ENCODE results near the gene CLECL1.
"Not testable (repeated sequence)": the region's sequence is repeated elsewhere in the genome, so short reads cannot be mapped to it uniquely, and the experiment has no call there.

Gene CLECL1

DNA sequence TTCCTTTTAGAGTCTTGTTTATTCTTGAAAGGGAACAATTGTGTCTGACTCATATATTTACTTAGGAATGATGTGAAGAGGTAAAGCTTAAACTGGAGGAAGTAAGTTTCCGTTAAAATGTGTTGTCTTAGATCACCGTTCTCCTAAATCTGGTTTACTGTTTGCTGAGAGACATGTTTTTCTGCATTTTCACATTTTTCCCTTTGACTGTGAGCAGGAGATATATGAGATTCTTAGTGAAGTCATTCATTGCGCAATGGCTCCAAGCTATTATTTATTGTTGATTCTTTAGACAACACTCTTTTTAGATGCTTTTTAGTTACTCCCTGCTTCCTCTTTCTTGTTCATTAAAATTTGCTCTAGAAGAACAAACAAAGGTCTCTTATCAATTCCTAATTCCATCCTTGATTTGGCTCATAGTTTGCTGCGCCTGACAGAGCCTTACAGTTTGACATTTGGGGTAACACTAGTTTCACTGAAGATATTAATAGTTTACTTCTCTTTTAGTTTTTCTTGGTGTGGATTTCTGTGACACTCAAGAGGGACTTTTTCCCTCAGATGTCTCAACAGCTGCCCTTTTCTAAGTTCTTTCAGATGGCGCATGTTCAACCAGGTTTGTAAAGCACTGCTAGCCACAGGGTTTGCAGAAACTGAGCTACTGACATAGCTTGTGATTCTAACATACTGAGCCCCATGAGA is 11.4 kb downstream of the CLECL1 start:
- Histone ChIP-seq H3K27me3 (ENCODE audit: insufficient read depth, low read length) (no peaks in the 10 kb centered on the region), H3K27ac (ENCODE audit: low read depth, low read length) (no peak overlapping the region), H2AFZ (ENCODE audit: low read length, unreplicated experiment) (no peak overlapping the region), H3K79me2 (ENCODE audit: control insufficient read depth, insufficient read depth, low read length, unreplicated experiment) (no peaks in the 10 kb centered on the region), H3K4me1 (ENCODE audit: control insufficient read depth, insufficient read depth, low read length, unreplicated experiment) (no peaks in the 10 kb centered on the region), H3K4me3 (ENCODE audit: low read depth, low read length) (no peak overlapping the region), H3K36me3 (ENCODE audit: insufficient read depth, low read length) (no peaks in the 10 kb centered on the region)

GRCh38 chr12:9719790-9720189 is 13.1 kb downstream of the CLECL1 start:
- H3K79me2 ChIP-seq (ENCODE audit: control insufficient read depth, insufficient read depth, low read length, unreplicated experiment) = no peaks in the 10 kb centered on the region
- H3K4me1 ChIP-seq (ENCODE audit: control insufficient read depth, insufficient read depth, low read length, unreplicated experiment) = no peaks in the 10 kb centered on the region
- H3K27ac ChIP-seq (ENCODE audit: low read depth, low read length) = no peak overlapping the region
- no peak overlapping the region for H2AFZ ChIP-seq (ENCODE audit: low read length, unreplicated experiment)
- H3K27me3 ChIP-seq (ENCODE audit: insufficient read depth, low read length) = no peaks in the 10 kb centered on the region
- no peak overlapping the region for H3K4me3 ChIP-seq (ENCODE audit: low read depth, low read length)
- no peaks in the 10 kb centered on the region for H3K36me3 ChIP-seq (ENCODE audit: insufficient read depth, low read length)

DNA sequence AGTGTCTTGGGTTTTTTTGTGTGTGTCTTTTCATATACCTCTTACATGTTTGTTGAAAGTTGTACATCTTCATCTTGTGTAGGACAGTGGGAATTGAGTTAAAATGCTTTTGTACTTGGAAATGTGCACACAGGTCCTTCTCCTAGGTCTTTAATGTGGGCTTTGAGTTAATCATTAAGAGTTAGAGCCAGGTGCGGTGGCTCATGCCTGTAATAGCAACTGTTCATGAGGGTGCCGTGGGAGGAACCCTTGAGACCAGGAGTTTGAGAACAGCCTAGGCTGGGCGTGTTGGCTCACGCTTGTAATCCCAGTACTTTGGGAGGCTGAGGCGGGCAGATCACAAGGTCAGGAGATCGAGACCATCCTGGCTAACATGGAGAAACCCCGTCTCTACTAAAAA is 13.9 kb downstream of the CLECL1 start:
- H3K36me3 ChIP-seq (ENCODE audit: insufficient read depth, low read length) = no peaks in the 10 kb centered on the region

DNA sequence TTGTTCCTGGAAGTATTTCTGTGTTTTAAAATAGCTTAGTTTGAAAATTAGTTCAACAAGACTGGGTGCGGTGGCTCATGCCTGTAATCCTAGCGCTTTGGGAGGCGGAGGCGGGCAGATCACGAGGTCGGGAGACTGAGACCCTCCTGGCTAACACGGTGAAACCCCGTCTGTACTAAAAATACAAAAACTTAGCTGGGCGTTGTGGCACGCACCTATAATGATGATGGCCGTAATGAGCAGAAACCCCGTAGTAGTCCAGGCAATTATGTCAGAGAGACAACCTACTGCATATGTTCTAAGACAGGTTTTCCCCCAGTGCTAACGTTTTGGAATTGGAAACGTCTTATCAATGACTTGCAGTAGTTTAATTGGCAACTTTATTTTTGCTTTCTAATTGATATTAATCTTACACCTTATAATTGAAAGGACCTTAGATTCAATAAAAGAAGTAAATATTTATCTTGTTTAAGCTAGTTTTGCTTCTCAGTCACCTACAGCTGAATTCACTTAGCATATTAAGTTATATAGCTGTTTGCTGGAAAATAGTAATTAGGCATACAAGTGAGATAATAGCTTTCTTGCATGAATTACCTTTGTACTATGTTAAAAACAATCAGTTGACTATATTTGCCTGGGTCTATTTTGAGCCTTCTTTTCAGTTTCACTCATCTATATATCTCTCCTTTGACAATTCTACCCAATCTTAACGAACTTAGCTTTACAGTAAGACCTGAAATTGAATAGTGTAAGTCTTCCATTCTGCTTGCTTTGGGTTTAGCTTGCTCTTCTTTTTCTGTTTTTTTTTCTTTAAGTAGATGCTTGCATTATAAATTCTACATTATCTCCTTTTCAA is 15.6 kb downstream of the CLECL1 start:
- no peaks in the 10 kb centered on the region for H3K36me3 ChIP-seq (ENCODE audit: insufficient read depth, low read length)
- H3K27me3 ChIP-seq (ENCODE audit: insufficient read depth, low read length) = no peaks in the 10 kb centered on the region
- H3K79me2 ChIP-seq (ENCODE audit: control insufficient read depth, insufficient read depth, low read length, unreplicated experiment) = no peaks in the 10 kb centered on the region
- no peak overlapping the region for H2AFZ ChIP-seq (ENCODE audit: low read length, unreplicated experiment)
- H3K4me1 ChIP-seq (ENCODE audit: control insufficient read depth, insufficient read depth, low read length, unreplicated experiment) = no peaks in the 10 kb centered on the region
- no peak overlapping the region for H3K4me3 ChIP-seq (ENCODE audit: low read depth, low read length)
- no peak overlapping the region for H3K27ac ChIP-seq (ENCODE audit: low read depth, low read length)

More for the DNA sequence above, 13.9 kb downstream of the CLECL1 start:
- Histone ChIP-seq H3K79me2 (ENCODE audit: control insufficient read depth, insufficient read depth, low read length, unreplicated experiment) (no peaks in the 10 kb centered on the region), H3K27me3 (ENCODE audit: insufficient read depth, low read length) (no peaks in the 10 kb centered on the region), H2AFZ (ENCODE audit: low read length, unreplicated experiment) (no peak overlapping the region), H3K27ac (ENCODE audit: low read depth, low read length) (no peak overlapping the region), H3K4me1 (ENCODE audit: control insufficient read depth, insufficient read depth, low read length, unreplicated experiment) (no peaks in the 10 kb centered on the region), H3K4me3 (ENCODE audit: low read depth, low read length) (no peak overlapping the region)

DNA sequence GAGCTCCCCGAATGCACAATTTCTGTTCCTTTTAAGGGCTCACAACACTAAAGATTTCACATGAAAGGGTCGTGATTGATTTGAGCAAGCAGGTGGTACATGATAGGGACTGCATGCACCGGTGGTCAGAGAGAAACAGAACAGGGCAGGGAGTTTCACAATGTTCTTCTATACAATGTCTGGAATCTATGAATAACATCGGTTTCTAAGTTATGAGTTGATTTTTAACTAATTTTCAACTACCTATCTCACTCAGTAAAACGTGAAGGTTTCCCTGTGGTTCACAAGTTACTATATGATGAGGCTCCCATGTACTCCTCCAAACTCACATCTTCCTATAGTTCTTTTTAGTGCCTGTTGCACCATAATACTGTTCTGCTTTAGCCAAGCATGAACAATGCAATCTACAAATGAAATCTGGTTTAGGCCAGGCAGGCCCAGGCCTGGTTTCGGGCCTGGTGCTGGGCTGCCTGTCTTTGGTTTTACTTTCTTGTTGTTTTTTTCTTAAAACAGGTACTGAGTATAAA is 19.8 kb downstream of the CLECL1 start:
- H3K27me3 ChIP-seq (ENCODE audit: insufficient read depth, low read length); H3K27ac ChIP-seq (ENCODE audit: low read depth, low read length); H3K79me2 ChIP-seq (ENCODE audit: control insufficient read depth, insufficient read depth, low read length, unreplicated experiment); H3K4me1 ChIP-seq (ENCODE audit: control insufficient read depth, insufficient read depth, low read length, unreplicated experiment); H2AFZ ChIP-seq (ENCODE audit: low read length, unreplicated experiment); H3K36me3 ChIP-seq (ENCODE audit: insufficient read depth, low read length); H3K4me3 ChIP-seq (ENCODE audit: low read depth, low read length): not testable (repeated sequence)

- Histone ChIP-seq H3K4me3 (ENCODE audit: low read depth, low read length) (no peak overlapping the region), H3K27me3 (ENCODE audit: insufficient read depth, low read length) (no peaks in the 10 kb centered on the region), H2AFZ (ENCODE audit: low read length, unreplicated experiment) (no peak overlapping the region), H3K36me3 (ENCODE audit: insufficient read depth, low read length) (no peaks in the 10 kb centered on the region), H3K4me1 (ENCODE audit: control insufficient read depth, insufficient read depth, low read length, unreplicated experiment) (no peaks in the 10 kb centered on the region), H3K79me2 (ENCODE audit: control insufficient read depth, insufficient read depth, low read length, unreplicated experiment) (no peaks in the 10 kb centered on the region), H3K27ac (ENCODE audit: low read depth, low read length) (no peak overlapping the region)
These were observed 21.2 kb downstream of the CLECL1 start for GRCh38 chr12:9711664-9712063.

DNA sequence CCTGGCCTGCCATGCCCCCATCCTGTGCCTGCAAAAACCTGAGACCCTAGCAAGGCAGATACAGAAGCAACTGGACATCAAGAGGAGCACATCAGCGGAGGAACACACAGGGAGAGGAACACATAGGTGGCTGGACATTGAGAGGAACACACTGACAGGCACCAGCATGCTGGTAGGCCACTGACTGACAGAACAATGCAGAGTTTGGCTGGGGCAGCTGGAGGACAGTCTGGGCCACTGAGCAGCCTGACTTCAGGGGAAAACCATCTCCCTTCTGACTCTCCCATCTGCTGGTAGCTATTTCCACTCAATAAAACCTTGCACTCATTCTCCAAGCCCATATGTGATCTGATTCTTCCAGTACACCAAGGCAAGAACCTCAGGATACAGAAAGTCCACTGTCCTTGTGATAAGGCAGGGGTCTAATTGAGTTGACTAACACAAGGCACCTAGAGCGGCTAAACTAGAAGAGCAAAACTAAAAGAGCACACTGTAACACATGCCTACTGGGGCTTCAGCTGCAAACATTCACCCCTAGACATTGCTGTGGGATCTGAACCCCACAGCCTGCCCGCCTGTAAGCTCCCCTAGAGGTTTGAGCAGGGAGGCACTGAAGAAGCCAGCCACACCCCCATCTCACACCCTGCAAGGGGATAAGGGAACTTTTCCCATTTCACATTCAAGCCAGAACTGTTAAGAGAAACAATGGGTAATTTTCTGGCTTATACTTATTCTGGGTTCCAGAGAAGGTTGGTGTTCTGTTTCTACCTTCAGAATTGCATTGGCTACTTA is 22.1 kb downstream of the CLECL1 start:
- no peaks in the 10 kb centered on the region for H3K36me3 ChIP-seq (ENCODE audit: insufficient read depth, low read length)
- H2AFZ ChIP-seq (ENCODE audit: low read length, unreplicated experiment) = no peak overlapping the region
- H3K4me1 ChIP-seq (ENCODE audit: control insufficient read depth, insufficient read depth, low read length, unreplicated experiment) = no peaks in the 10 kb centered on the region
- H3K27ac ChIP-seq (ENCODE audit: low read depth, low read length) = no peak overlapping the region
- H3K79me2 ChIP-seq (ENCODE audit: control insufficient read depth, insufficient read depth, low read length, unreplicated experiment) = no peaks in the 10 kb centered on the region
- no peaks in the 10 kb centered on the region for H3K27me3 ChIP-seq (ENCODE audit: insufficient read depth, low read length)
- no peak overlapping the region for H3K4me3 ChIP-seq (ENCODE audit: low read depth, low read length)

DNA sequence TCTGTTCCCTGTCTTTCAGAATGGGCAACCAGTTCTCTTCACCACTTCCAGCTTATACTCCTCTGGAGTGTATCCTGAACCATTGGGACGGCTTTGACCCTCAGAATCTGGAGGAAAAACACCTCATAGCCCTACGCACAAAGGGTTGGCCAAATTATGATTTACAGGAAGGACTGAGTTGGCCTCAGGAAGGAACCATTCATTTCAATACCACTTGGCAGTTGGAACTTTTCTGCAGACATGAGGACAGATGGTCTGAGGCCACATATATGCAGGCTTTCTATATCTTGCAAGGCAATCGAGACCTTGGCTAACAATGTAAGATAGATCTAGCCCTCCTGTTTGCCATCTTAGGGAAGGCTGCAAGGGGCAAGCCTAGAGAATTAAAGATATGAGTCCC is 24.0 kb downstream of the CLECL1 start:
- no peaks in the 10 kb centered on the region for H3K79me2 ChIP-seq (ENCODE audit: control insufficient read depth, insufficient read depth, low read length, unreplicated experiment)
- H3K4me1 ChIP-seq (ENCODE audit: control insufficient read depth, insufficient read depth, low read length, unreplicated experiment) = no peaks in the 10 kb centered on the region
- H3K27me3 ChIP-seq (ENCODE audit: insufficient read depth, low read length) = no peaks in the 10 kb centered on the region
- no peak overlapping the region for H3K27ac ChIP-seq (ENCODE audit: low read depth, low read length)
- no peaks in the 10 kb centered on the region for H3K36me3 ChIP-seq (ENCODE audit: insufficient read depth, low read length)
- no peak overlapping the region for H2AFZ ChIP-seq (ENCODE audit: low read length, unreplicated experiment)
- H3K4me3 ChIP-seq (ENCODE audit: low read depth, low read length) = no peak overlapping the region

- no peaks in the 10 kb centered on the region for H3K79me2 ChIP-seq (ENCODE audit: control insufficient read depth, insufficient read depth, low read length, unreplicated experiment)
- H2AFZ ChIP-seq (ENCODE audit: low read length, unreplicated experiment) = no peak overlapping the region
- no peaks in the 10 kb centered on the region for H3K4me1 ChIP-seq (ENCODE audit: control insufficient read depth, insufficient read depth, low read length, unreplicated experiment)
- H3K4me3 ChIP-seq (ENCODE audit: low read depth, low read length) = no peak overlapping the region
- H3K27me3 ChIP-seq (ENCODE audit: insufficient read depth, low read length) = no peaks in the 10 kb centered on the region
- H3K27ac ChIP-seq (ENCODE audit: low read depth, low read length) = no peak overlapping the region
- no peaks in the 10 kb centered on the region for H3K36me3 ChIP-seq (ENCODE audit: insufficient read depth, low read length)
These were observed 24.8 kb downstream of the CLECL1 start for GRCh38 chr12:9707864-9708808.

DNA sequence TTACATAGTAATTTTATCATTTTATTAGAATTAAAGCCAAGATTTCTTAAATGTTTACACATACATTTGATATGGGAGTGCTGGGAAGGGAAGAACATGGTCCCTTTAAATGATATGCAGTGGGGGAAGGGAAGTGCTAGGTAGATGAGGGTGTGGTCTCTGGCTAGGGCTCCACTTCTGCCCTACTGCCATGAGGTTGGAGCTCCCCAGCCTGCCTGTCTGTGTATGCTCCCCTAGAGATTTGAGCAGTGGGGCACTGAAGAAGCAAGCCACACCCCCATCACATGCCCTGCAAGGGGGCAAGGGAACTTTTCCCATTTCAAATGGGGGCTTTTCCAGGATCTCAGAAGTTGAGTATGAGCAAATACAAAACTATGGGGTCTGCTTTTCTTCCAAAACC is 25.5 kb downstream of the CLECL1 start:
- H3K27me3 ChIP-seq (ENCODE audit: insufficient read depth, low read length) = no peaks in the 10 kb centered on the region
- no peaks in the 10 kb centered on the region for H3K4me1 ChIP-seq (ENCODE audit: control insufficient read depth, insufficient read depth, low read length, unreplicated experiment)
- no peak overlapping the region for H2AFZ ChIP-seq (ENCODE audit: low read length, unreplicated experiment)
- no peak overlapping the region for H3K4me3 ChIP-seq (ENCODE audit: low read depth, low read length)
- H3K27ac ChIP-seq (ENCODE audit: low read depth, low read length) = no peak overlapping the region
- H3K36me3 ChIP-seq (ENCODE audit: insufficient read depth, low read length) = no peaks in the 10 kb centered on the region
- H3K79me2 ChIP-seq (ENCODE audit: control insufficient read depth, insufficient read depth, low read length, unreplicated experiment) = no peaks in the 10 kb centered on the region

All from ACC112 (cell line).